GM18519 (cell line): ENCODE data around the gene KRTAP10-2.
"Not testable (repeated sequence)": the region's sequence is repeated elsewhere in the genome, so short reads cannot be mapped to it uniquely, and the experiment has no call there.

Source experiments
- ATAC-seq: cut with Tn5 transposase; IDR thresholded peaks from one replicate; pipeline ENCODE4 v1.9.1; 2021; ENCODE audit warnings: mild to moderate bottlenecking, moderate library complexity; ENCODE audit not compliant: unreplicated experiment, low FRiP score

Gene KRTAP10-2

DNA sequence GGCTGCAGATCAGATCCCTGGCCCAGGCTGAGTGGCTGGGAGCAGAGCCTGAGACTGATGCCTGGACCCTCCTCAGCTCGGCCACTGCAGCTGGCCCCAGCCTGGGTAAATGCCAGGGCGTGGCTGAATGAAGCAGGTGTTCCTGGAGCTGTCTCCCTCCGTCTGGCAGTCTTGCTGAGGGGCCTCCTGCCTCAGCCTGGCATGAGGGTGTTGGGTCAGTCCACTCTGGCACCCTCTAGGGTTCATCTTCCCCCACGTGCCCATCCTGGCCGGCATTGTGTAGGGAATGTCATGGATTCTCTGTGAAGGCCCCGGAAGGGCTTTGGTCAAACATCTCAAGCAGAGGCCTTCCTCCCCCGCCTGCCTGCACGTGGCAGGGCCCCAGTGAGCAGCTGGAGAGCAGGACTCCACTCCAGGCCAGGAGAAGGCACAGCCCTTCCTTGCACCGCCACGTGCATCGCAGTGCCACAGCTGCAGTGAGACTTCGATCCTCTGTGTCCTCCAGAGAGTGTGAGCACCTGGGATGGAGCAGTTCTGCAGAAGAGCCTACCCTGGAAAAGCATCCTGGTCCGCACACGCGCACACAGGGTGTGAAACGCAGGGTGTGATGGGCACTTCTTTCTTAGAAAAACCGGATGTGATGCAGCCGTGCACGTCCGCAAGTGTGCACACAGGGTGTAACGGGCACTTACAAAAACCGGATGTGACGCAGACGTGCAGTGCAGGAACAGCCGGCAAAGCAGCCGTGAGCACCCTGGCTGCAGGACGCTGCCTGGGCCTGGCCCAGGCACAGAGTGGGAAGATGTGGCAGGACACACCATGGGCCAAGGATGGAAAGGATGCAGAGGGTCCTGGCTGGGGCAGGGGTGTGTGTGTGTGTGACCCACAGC lies 17.6 kb upstream of the KRTAP10-2 start:
- no peak for ATAC-seq

- no peak for ATAC-seq
Measured at GRCh38 chr21:44568261-44568660, 17.0 kb upstream of the KRTAP10-2 start.

GRCh38 chr21:44567481-44568171 lies 16.3 kb upstream of the KRTAP10-2 start:
- ATAC-seq = no peak

DNA sequence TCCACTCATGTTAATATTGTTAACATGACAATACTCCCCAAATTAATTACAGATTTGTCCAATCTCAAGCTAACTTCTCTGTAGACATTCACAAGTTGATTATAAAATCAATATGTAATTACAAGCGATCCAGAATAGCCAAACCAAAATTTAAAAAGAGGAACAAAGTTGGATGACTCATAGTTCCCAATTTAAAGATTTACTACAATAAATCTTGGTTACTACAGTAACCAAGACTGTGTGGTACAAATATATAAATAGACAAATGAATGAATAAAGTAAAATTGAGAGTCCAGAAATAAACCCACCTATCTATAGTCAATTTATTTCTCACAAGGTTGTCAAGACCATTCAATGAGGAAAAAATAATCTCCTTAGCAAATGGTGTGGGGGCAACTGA lies 15.1 kb upstream of the KRTAP10-2 start:
- ATAC-seq = no peak

GRCh38 chr21:44564886-44565598 lies 13.7 kb upstream of the KRTAP10-2 start:
- no peak for ATAC-seq

DNA sequence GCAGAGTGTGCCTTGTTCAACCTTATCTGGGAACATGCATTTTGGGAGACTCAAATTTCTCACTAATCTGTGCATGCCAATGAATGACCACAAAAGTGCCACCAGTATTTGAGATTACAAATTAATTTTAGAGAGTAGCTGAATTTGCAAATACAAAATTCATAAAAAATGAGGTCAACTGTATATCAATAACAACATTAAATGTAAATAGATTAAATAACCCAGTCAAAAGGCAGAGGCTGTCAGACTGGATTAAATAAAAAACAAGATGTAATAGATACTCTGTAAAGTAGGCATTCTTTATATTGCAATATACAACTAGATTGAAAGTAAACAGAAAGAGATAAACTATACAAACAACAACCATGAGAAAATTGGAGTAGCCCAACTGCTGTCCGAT lies 12.8 kb upstream of the KRTAP10-2 start:
- ATAC-seq = no peak

- ATAC-seq = no peak
Measured at GRCh38 chr21:44558695-44559094, 7.4 kb upstream of the KRTAP10-2 start, which contains the start of gene KRTAP10-3. KRTAP10-3 (minus strand) TSS chr21:44558795; CDS start chr21:44558715, 80 bp downstream.

GRCh38 chr21:44558329-44558675 lies 7.0 kb upstream of the KRTAP10-2 start:
- not testable (repeated sequence) for ATAC-seq

DNA sequence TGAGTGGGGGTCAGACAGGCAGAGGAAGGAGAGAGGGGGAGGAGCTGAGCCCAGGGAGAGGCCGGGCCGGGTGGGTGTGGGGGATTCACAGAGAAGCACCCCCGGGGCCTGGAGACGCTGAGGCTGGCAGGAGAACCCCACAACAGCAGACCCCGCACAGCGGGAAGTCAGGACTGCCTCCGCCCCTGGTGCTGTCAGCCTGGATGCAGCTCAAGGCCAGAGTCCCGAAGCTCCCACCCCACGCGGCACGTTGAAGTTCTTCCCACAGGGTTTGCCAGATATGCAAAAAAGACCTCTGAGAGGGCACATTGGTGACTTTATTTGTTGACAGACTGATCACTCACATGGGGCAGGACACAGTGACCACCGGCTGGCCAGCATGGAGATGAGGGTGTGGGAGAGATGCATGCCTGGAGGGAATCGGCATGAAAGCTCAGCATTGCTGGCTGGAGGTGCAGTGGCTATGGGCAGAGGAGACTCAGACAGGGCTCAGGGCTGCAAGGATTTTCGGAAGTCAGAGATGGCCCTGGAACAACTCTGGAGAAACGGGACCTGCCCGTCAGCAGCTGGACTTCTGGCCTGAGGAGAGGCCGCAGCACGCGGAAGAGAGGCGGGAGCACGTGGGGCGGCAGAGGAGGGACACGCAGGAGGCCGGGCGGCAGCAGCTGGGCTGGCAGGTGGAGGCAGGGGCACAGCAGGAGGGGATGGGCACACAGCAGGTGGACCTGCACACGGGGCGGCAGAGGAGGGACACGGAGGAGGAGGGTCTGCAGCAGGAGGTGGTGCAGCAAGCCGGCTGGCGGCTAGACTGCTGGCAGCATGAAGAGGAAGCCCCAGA lies 6.4 kb upstream of the KRTAP10-2 start:
- no peak for ATAC-seq

DNA sequence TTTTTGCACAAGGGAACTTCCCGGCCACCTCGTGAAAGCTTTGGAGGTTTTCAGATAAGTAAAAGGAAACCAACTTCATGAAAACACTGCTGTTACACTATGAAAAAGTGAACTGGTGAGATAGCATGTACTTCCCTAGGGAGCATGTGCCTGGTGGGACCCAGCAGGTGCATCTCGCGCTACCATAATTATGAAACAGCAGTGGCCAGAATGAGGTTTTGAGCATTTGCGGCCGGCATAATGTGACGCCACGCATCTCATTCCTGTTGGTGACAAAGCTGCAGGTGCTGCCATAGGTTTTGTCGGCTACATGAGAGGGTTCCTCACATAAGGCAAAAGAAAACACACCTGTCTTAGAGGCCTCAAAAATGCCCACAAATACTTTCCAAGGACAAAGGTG lies 5.6 kb upstream of the KRTAP10-2 start:
- ATAC-seq = no peak

DNA sequence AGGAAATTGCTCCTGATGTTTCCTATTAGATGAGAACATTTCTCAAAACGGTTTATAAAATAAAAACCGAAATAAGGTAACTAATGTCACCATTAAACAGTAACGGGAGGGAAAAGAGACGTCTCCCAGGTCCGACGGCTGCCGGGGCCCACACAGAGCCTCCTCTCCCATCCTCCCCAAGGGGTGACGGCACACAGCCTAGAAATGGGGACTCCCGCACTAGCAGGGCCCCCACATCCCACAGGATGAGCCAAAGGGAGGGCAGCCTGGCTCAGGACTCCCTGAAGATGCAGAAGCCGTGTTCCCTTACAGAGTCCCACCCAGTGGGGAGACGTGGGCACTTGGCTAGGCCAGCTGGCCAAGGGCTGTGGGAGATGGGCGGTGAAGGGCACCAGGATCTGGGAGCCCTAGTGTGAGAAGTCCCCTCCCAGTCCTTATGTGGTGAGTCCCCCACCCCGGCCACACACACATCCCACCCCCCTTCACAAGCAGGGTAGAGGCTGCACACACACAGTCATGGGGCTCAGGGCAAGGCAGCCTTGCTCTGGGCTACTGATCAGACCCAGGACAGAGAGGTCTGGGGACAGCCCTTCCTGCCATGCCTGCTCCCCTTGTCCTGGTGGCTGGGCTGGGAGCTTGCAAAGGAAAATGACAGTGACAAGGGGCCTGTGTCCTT lies 4.0 kb upstream of the KRTAP10-2 start:
- ATAC-seq = no peak

- no peak for ATAC-seq
Measured at GRCh38 chr21:44552681-44553080, 1.4 kb upstream of the KRTAP10-2 start.

- no peak for ATAC-seq
Measured at GRCh38 chr21:44552136-44552535, 831 bp upstream of the KRTAP10-2 start.

GRCh38 chr21:44550807-44551206 lies 498 bp downstream of the KRTAP10-2 start:
- no peak for ATAC-seq

GRCh38 chr21:44550285-44550684 lies 1.0 kb downstream of the KRTAP10-2 start:
- not testable (repeated sequence) for ATAC-seq

DNA sequence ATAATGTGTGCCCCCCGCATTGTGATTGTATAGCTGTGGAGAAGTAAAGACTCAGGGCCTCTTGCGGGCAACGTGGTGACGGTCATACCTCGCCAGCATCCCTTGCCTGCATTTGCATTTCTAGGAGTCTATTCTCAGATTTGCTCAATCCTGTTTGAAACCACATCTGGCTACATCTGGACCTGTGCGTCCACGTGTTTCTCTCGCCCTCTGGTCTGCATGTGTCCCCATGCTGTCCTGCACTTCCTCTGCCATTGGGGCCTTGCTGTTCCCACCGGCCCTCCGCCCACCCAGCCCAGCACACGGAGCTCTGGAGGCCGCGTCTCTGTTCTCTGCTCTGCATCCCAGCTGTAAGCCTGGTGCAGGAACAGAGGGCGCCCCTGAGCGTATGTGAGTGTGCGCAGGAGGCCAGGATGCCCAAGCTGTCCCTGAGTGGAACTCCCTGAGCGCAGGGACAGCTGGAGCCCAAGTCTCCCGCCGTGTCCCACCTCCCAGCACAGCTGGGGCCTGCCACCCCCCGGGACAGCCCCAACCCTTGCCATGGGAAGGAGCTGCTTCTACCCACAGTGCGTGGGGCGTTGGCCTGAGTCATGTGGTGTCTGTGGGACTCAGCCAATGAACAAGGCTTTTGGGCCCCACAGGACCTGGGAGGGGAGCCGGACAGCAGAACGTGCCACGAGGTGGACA lies 1.6 kb downstream of the KRTAP10-2 start:
- ATAC-seq = no peak

- ATAC-seq = no peak
Measured at GRCh38 chr21:44548922-44549321, 2.4 kb downstream of the KRTAP10-2 start.

DNA sequence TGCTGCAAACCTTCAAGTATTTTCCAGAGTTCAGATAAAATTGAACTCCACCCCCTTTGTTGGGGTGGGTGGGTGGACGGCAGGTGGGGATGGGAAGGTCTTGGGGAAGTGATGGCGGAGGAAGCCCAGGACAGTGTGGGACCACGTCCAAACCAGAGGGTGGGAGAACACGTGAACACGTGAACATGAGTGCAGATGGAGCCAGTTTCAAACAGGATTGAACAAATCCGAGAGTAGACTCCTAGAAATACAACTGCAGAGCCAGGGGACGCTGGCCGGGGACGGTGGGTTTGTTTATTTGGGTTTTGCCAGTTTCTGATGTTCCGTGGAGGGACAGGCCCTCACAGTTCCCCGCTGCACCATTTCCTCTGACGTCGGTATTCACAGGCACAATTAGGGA lies 2.9 kb downstream of the KRTAP10-2 start:
- no peak for ATAC-seq

- no peak for ATAC-seq
Measured at GRCh38 chr21:44547656-44548331, 3.5 kb downstream of the KRTAP10-2 start.
